HG03196 (cell line): ENCODE results near the gene NPR1.
A peak's percentile ranks its signal among the peaks of the same experiment; 100 is the strongest.
"Not testable (repeated sequence)": the region's sequence is repeated elsewhere in the genome, so short reads cannot be mapped to it uniquely, and the experiment has no call there.

Source experiments
- ATAC-seq: cut with Tn5 transposase; IDR thresholded peaks from one replicate; pipeline ENCODE4 v1.9.1; 2021; ENCODE audit not compliant: unreplicated experiment

The NPR1 gene

DNA sequence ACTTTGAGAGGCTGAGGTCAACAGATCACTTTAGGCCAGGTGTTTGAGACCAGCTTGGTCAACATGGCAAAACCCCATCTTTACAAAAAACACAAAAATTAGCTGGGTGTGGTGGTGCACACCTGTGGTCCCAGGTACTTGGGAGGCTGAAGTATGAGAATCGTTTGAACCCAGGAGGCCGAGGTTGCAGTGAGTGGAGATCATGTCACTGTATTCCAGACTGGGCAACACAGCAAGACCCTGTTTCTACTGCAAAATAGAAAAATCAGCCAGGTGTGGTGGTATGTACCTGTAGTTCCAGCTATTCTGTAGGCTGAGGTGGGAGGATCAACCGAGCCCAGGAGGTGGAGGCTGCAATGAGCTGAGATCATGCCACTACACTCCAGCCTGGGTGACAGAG, 45.2 kb downstream of the NPR1 start:
- no peak for ATAC-seq

DNA sequence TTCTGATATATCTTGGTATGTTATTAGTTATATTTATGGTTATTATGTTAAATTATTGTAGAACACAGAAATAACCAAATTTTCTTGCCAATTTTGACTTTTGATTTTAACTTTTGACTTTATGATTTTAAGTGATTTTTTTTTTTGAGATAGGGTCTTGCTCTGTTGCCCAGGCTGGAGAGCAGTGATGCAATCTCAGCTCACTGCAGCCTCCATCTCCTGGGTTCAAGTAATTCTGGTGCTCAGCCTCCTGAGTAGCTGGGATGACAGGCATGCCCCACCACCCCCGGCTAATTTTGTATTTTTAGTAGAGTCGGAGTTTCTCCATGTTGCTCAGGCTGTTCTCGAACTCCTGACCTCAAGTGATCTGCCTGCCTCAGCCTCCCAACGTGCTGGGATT, 46.1 kb downstream of the NPR1 start:
- not testable (repeated sequence) for ATAC-seq

DNA sequence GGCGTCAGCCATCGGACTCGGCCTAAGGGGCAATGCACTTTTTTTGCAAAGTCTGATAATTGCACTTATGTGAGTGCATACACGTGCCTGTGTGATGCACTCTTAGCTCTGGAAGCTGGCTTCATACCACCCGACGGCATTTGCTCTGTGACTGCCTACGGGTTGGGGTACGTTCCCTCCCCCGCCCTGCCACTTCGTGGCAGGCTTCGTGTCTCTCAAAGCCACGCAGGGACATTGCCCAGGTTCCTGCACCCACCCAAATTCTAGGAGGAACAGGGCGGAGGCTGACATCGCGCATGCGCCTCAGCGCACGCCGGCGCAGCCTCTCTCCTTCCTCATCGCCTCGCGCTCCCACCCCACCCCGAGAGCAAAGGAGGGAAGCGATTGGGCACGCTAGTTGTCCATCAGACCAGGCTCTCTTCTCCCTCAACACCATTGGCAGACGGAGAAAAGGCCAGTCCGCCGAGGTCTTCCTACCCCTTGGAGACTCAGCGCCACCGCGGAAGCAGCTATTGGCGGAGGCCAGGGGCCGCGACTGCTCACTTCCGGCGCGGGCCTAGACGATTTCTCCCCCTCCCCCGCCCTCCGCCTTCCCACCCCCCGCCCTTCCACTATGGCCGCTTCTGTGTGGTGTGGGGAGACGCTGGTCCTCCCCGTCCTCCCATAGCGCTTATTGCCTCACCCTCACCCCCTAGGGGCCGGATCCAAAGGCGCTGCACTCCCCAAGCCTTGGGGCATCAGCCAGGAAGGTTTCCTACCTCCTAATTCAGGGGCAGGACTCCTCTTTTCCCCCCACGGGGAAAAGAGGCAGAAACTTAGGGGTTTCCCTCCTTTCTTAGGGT, 49.2 kb downstream of the NPR1 start, which contains the start of gene INTS3:
Gene INTS3, plus strand, starts transcription at position 588 of the 842 bp plus-strand sequence. CDS start 585 bp downstream, outside the sequence.
- ATAC-seq = peak; percentile 93

DNA sequence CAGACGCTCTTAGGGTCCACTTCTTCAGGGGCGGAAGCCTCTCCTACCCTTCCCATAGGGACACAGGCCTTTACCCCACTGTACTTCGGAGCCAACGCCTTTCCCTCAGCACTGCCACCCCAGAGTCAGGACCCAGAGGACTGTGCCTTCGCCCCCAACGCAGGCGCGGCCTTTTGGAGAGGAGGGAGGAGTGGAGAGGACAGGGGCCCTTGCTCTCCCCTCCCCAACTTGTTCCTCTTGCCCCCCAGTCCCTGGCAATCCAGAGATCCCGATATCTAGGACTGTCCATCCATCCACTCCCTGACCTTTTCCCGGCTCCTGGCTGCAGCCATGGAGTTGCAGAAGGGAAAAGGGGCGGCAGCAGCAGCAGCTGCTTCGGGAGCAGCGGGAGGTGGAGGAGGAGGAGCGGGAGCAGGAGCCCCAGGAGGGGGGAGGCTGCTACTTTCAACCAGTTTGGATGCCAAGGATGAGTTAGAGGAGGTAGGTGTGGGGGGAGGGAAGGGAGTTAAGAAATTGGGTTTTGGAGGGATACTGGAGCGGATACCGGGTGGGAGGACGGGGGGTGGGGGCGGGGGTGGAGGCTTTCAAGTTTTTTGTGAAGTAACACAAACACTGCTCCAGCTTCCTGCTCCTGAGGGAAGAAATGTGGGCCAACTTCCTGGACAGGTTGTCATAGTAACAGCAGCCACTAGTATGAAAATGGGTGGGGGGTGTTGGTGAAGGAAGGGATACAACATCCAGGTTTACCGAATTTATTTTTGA, 50.0 kb downstream of the NPR1 start:
- no peak for ATAC-seq

DNA sequence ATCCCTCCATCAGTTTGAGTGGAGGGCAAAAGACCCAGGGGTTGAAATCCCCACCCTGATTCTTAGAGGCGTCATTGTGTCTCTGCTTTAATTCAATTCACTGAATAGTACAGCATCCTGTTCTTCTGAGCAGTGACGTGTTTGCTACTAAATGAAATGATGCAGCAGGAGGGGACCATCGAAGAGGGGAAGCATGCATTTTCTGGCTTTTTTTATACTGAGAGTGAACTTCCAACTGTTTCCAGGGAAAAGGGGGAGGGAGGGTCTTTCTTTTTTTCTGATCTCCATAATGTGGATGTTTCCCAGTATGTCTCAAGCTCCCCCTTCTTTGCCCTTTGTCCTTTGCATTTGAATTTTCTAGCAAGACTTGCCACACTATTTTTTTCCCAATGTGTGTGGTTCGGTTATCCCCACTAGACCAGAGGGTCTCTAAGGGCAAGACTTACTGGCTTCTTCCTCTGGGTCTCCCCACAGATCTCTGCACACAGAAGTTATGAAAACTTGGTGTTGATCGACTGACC, 52.0 kb downstream of the NPR1 start:
- no peak for ATAC-seq

DNA sequence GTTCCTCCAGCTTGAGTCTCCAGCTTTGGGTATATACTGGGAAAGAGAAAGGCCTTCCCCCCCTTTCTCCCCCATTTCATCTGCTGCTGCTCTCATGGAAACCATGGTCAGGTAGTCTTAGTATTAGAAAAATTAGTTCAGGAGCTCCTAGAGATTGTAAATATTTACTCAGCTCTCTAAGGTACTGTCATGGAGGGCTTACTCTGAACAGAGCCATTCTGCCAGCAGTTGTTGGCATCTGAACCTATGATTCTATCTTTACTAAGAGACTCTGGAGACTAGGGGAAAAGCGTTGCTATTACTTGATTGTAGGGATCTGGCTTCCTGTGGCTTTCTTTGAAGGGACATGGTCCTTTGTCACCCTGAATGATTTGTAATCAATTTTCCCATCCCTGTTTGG, 55.5 kb downstream of the NPR1 start:
- no peak for ATAC-seq

DNA sequence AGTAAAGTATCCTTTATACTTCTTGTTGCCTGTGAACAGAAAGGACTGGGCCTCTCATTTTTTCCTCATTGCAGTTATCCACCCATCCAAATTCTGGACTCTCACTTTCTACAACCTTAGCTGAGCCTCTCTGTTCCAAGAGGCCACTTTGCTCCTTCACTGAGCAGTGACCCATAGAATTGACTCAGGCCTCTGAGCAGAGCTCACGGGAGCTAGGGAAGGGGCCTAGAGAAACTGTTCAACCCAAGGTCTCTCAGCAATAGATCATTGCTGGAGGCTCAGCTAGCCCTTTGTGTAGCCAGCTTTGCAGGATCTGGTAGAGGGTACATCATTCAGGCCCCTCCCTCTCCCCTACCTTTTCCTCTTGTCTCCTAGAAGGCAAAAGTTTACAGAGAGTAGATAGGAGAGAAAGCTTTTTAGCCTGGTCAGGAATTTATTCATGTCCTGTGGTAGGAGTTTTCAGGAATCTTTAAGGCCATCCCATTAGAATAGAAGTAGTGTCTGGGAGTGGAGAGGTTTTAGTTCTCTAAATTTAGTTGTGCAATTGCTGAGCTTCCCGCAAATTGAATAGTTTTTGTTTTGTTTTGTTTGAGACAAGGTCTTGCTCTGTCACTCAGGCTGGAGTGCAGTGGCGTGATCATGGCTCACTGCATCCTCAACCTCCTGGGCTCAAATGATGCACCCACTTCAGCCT, 56.1 kb downstream of the NPR1 start:
- ATAC-seq = peak; percentile 37

DNA sequence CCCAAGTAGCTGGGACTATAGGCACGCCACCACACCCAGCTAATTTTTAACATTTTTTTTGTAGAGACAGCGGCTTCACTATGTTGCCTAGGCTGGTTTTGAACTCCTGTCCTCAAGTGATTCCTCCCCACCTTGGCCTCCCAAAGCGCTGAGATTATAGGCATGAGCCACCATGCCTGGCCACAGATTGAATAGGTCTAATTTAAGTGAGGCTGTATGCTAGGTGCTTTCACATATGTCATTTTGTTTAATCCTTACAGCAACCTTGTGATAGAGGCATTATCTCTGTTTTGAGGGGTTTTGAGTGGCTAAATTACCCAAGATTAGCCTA, 56.6 kb downstream of the NPR1 start:
- ATAC-seq = no peak

DNA sequence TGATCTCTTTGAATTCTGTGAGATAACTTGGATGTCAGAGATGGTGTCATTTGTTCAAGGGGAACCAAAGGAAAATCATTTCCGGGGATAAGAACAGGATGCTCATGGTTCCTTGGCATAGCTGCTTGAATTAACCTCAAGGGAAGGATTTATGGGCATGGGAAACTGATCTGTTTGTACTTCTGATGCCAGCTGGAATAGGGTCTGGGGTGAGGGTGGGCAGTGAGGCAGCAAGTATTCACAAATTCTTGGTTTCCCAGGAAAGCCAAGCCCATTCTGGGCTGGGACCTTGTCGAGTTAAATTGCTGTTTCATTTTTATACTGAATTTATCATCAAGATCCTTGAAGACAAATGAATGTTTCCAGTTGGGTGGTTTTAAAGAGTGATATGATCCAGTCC, 63.5 kb downstream of the NPR1 start:
- ATAC-seq = no peak

DNA sequence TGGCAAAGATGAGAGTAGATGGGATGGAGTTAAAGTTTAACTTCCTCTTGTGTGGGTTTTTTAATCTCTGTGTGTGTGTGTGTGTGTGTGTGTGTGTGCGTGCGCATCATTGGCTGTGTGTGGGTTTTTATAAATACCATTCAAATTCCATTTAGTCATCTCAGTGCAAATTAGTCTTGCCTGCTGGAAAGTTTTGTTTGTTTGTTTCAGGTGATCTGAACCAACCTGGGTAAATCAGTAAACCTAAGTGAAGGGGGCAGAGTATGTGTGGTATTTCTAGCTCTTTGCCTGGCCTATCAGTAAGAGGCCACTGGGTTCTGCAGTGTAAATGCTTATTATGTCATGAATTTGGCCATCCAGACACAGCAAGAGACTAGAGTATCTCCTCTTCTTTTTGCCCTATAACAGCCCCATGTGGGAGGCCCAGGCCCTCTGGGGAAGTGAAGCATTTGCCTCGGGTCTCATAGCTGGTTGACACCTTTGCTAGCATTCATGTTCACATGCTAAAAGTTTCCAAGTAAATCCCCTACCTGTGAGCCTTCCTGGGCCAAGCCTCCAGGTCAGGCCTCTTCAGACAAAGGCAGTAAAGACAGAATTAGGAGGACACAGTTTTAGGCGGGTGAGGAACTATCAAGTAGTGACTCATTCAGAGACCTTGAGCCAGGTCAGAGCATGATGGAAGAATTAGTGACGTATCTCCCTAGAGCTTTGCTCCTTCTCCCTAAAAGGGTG, 64.1 kb downstream of the NPR1 start:
- peak; percentile 83 for ATAC-seq
